Measurements from ENCODE around the gene OGFOD3. TPM values are rescaled to one million over a fixed set of nuclear protein-coding genes. Genes with fewer than 3 reads are reported as not detected.

OGFOD3 gene
- polyA plus RNA-seq, 10 donors, result 13.1 to 26.1 (median 19.0) TPM

GRCh38 chr17:82339634-82340580 is 78.5 kb downstream of the OGFOD3 start:
- DNase-seq, result no peak

Other genes starting within 250 kb of the OGFOD3 start
- 10 to 100 TPM; 15.7 to 32.8 (median 22.1) TPM for gene CCDC57, start 205.7 kb downstream of the OGFOD3 start, polyA plus RNA-seq (ENCODE audit: insufficient read length in 10 of 10)
- gene SLC16A3, start 189.5 kb downstream of the OGFOD3 start, polyA plus RNA-seq (ENCODE audit: insufficient read length in 10 of 10), result 10 to 100 TPM; 20.2 to 39.1 (median 23.3) TPM
- gene CSNK1D, start 144.9 kb downstream of the OGFOD3 start, polyA plus RNA-seq (ENCODE audit: insufficient read length in 10 of 10), result 10 to 100 TPM; 60.6 to 74.0 (median 65.9) TPM
- 1 to 10 TPM in 3 of 10 donors, under 1 TPM in 7; 0.27 to 5.9 (median 0.67) TPM for gene CD7, start 101.0 kb downstream of the OGFOD3 start, polyA plus RNA-seq (ENCODE audit: insufficient read length in 10 of 10)
- gene SECTM1, start 84.8 kb downstream of the OGFOD3 start, polyA plus RNA-seq (ENCODE audit: insufficient read length in 10 of 10), result 10 to 100 TPM in 1 of 10 donors, 1 to 10 TPM in 9; 2.0 to 14.6 (median 2.8) TPM
- gene TEX19, start 59.3 kb downstream of the OGFOD3 start, polyA plus RNA-seq (ENCODE audit: insufficient read length in 10 of 10), result under 1 TPM in 3 of 10 donors, not detected in 7; 0.14 to 0.20 (median 0.15) TPM
- gene UTS2R, start 46.8 kb downstream of the OGFOD3 start, polyA plus RNA-seq (ENCODE audit: insufficient read length in 10 of 10), result 1 to 10 TPM; 2.2 to 9.3 (median 4.1) TPM
- gene HEXD, start 239 bp downstream of the OGFOD3 start, polyA plus RNA-seq (ENCODE audit: insufficient read length in 10 of 10), result 10 to 100 TPM; 17.0 to 29.4 (median 18.4) TPM
- 10 to 100 TPM; 27.8 to 39.2 (median 29.6) TPM for gene CYBC1, start 32.2 kb upstream of the OGFOD3 start, polyA plus RNA-seq (ENCODE audit: insufficient read length in 10 of 10)
- gene NARF, start 40.2 kb upstream of the OGFOD3 start, polyA plus RNA-seq (ENCODE audit: insufficient read length in 10 of 10), result 10 to 100 TPM; 55.4 to 93.2 (median 65.5) TPM
- 10 to 100 TPM; 34.3 to 45.3 (median 40.1) TPM for gene FOXK2, start 101.1 kb upstream of the OGFOD3 start, polyA plus RNA-seq (ENCODE audit: insufficient read length in 10 of 10)
- 10 to 100 TPM; 51.5 to 71.7 (median 58.3) TPM for gene WDR45B, start 229.9 kb upstream of the OGFOD3 start, polyA plus RNA-seq (ENCODE audit: insufficient read length in 10 of 10)